K562 (cell line): ENCODE results near the gene AXIN2. TPM values are rescaled to one million over a fixed set of nuclear protein-coding genes. Genes with fewer than 3 reads are reported as not detected.

Source experiments
- ARID2 ChIP-seq: fragments of 450-650 bp; IDR thresholded peaks from 2 replicates; pipeline ENCODE4 v1.6.1; 2017; ENCODE audit warnings: antibody characterized with exemption, mild to moderate bottlenecking
- CBX8 ChIP-seq: fragments of 200-600 bp; sonication (generic); IDR thresholded peaks from 2 replicates; pipeline ENCODE4 v1.6.1; 2012; ENCODE audit warnings: borderline replicate concordance, mixed run types, low read depth, mild to moderate bottlenecking, moderate library complexity, mixed read lengths, low read length, control low read depth, inconsistent platforms; ENCODE audit not compliant: poor library complexity, severe bottlenecking; ENCODE audit errors: extremely low read depth
- CHAMP1 ChIP-seq: fragments of 450-650 bp; IDR thresholded peaks from 2 replicates; pipeline ENCODE4 v1.6.1; 2016; ENCODE audit warnings: mild to moderate bottlenecking
- E2F1 ChIP-seq: sonication (generic); formaldehyde crosslinking; IDR thresholded peaks from 2 replicates; pipeline ENCODE4 v1.8.1; 2023; ENCODE audit warnings: mild to moderate bottlenecking, missing genetic modification reagents, moderate library complexity
- FIP1L1 ChIP-seq: fragments of 200-400 bp; formaldehyde crosslinking; IDR thresholded peaks from 2 replicates; pipeline ENCODE4 v1.6.1; 2018; ENCODE audit warnings: mild to moderate bottlenecking, low read depth, low read length; ENCODE audit not compliant: poor library complexity, severe bottlenecking
- FOXA3 ChIP-seq, 2 experiments: fragments of 450-650 bp in 1 of 2; sonication (generic) in 1 of 2; formaldehyde crosslinking; IDR thresholded peaks in 1 of 2; conservative IDR thresholded peaks in 1 of 2; 2 replicates each; pipeline versions ENCODE4 v1.4.0 to v1.8.0; 2020 to 2022; ENCODE audit warnings: mild to moderate bottlenecking in 2 of 2, missing genetic modification reagents in 1 of 2
- HCFC1 ChIP-seq: IDR thresholded peaks from 2 replicates; pipeline ENCODE4 v1.6.1; 2012; ENCODE audit warnings: low read depth, low read length, improper control_type of control experiment
- KAT7 ChIP-seq: sonication (generic); formaldehyde crosslinking; IDR thresholded peaks from 2 replicates; pipeline ENCODE4 v1.8.0; 2022; ENCODE audit warnings: missing genetic modification reagents, mild to moderate bottlenecking, borderline replicate concordance
- LCOR ChIP-seq: sonication (generic); formaldehyde crosslinking; IDR thresholded peaks from 2 replicates; pipeline ENCODE4 v1.8.0; 2022; ENCODE audit warnings: mild to moderate bottlenecking, missing genetic modification reagents
- NCOA2 ChIP-seq, 2 experiments: fragments of 450-650 bp; IDR thresholded peaks; 2 replicates each; pipeline ENCODE4 v1.6.1; 2018; ENCODE audit warnings: mild to moderate bottlenecking in 2 of 2, moderate library complexity in 1 of 2; ENCODE audit not compliant: partially characterized antibody in 2 of 2
- NFXL1 ChIP-seq: fragments of 450-650 bp; formaldehyde crosslinking; IDR thresholded peaks from 2 replicates; pipeline ENCODE4 v1.4.0; 2021; ENCODE audit warnings: mild to moderate bottlenecking
- NFYB ChIP-seq: IDR thresholded peaks from 2 replicates; pipeline ENCODE4 v1.6.1; 2011; ENCODE audit warnings: mild to moderate bottlenecking, moderate library complexity; ENCODE audit not compliant: insufficient read length; ENCODE audit errors: extremely low read depth
- PCBP1 ChIP-seq: fragments of 200-400 bp; formaldehyde crosslinking; IDR thresholded peaks from 2 replicates; pipeline ENCODE4 v1.6.1; 2018; ENCODE audit warnings: mild to moderate bottlenecking, low read depth, low read length; ENCODE audit not compliant: poor library complexity, severe bottlenecking
- PTTG1 ChIP-seq: fragments of 450-650 bp; IDR thresholded peaks from 2 replicates; pipeline ENCODE4 v1.6.1; 2016; ENCODE audit warnings: low read depth, mild to moderate bottlenecking, missing genetic modification characterization, missing compliant biosample characterization
- STAT5A ChIP-seq: IDR thresholded peaks from 2 replicates; pipeline ENCODE4 v1.6.1; 2012; ENCODE audit warnings: low read length, inconsistent platforms, borderline replicate concordance
- U2AF2 ChIP-seq: fragments of 200-400 bp; formaldehyde crosslinking; optimal IDR thresholded peaks from 2 replicates; pipeline ENCODE3; 2017; ENCODE audit warnings: low read depth, mild to moderate bottlenecking, low read length
- ZBED1 ChIP-seq: IDR thresholded peaks from 2 replicates; pipeline ENCODE4 v1.6.1; 2014
- ZBTB9 ChIP-seq: fragments of 450-650 bp; formaldehyde crosslinking; IDR thresholded peaks from 2 replicates; pipeline ENCODE4 v1.4.0; 2020; ENCODE audit warnings: mild to moderate bottlenecking, moderate library complexity
- ZC3H8 ChIP-seq: fragments of 450-650 bp; IDR thresholded peaks from 2 replicates; pipeline ENCODE4 v1.6.1; 2017
- ZNF140 ChIP-seq: fragments of 250-450 bp; sonication (Bioruptor Pico); IDR thresholded peaks from 2 replicates; pipeline ENCODE4 v1.8.0; 2021; ENCODE audit warnings: moderate library complexity, mild to moderate bottlenecking, inconsistent platforms
- ZNF79 ChIP-seq: fragments of 250-450 bp; sonication (Bioruptor Pico); IDR thresholded peaks from 2 replicates; pipeline ENCODE4 v1.4.0; 2020; ENCODE audit warnings: low read depth, mild to moderate bottlenecking, moderate library complexity
- polyA plus RNA-seq, 8 experiments: library from polyadenylated mRNA; depleted of rRNA in 4 of 8; stranded (reverse) in 5 of 8; unstranded in 3 of 8; fragments of >200 nt; fragmentation: Nextera tagmentation in 2 of 8; fragmentation: Illumina TruSeq in 1 of 8; extraction: Ambion mirVana in 2 of 8; extraction: Trizol in 1 of 8; gene quantifications; 2 replicates each; pipeline versions ENCODE4 v1.2.1 to v1.2.3, GENCODE V29; 2011 to 2014; ENCODE audit warnings: inconsistent platforms in 1 of 8, missing spikeins in 1 of 8
- total RNA-seq, 7 experiments: library from RNA; depleted of rRNA in 6 of 7; stranded (reverse); fragments of >200 nt in 6 of 7; fragmentation: Illumina TruSeq in 2 of 7; extraction: Trizol in 2 of 7; gene quantifications; 2 replicates each; pipeline versions ENCODE4 v1.2.1 to v1.2.3, GENCODE V29; 2011 to 2021; ENCODE audit warnings: low replicate concordance in 1 of 7
- TF ChIP-seq, protein P1 (sequence below): IDR thresholded peaks from 2 replicates; pipeline ENCODE4 v1.6.1; 2016; ENCODE audit warnings: missing genetic modification characterization, missing compliant biosample characterization

AXIN2 gene
- total and polyA plus RNA-seq, 9 of the 15 experiments (the other 6 are each of a cell fraction or from before 2014, with no cell fraction given): 0.21 to 3.3 (median 1.2) TPM

DNA sequence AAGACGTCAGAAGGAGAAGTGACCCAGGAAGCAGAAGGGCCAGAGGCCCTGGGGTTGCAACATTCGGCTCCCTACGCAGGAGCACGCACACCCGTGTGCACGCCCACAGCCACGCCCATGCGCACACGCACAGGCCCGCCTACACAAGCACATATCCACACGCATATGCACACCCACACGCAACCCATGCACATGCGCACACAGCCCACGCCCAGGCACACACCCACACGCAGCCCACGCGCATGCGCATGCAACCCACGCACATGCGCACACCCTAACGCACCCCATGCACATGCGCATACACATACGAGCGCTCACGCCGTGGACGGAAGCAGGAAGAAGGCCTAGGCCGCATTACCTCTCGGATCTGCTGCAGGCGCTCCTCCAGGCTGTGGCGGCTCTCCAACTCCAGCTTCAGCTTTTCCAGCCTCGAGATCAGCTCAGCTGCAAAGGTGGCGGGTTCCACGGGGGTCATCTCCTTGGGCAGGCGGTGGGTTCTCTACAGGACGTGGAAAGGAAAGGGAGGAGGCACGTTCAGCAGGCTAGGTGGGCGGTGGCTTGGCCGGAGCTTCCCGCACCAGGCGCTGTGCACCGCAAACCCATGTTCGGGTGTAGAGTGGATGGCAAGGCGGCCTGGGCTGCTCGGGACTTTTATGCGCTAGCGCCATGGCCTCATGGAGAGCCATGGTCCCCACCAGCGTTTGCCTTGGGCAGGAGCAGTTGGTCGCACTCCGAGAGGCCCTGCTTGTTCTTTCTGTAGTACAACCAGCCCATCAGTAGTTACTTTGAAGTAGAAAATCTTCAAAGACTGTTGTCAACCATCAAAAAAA, 23.4 kb downstream of the AXIN2 start (continued):
- TF ChIP-seq ZBTB9 (no peak), CBX8 (no peak), LCOR (no peak), E2F1 (CRISPR knock-in tag) (no peak), HCFC1 (no peak), U2AF2 (no peak), ARID2 (peak; percentile 99), PCBP1 (no peak), NFXL1 (CRISPR knock-in tag) (no peak), ZNF79 (CRISPR knock-in tag) (no peak), ZNF140 (CRISPR knock-in tag) (no peak), NFYB (no peak), FOXA3 (CRISPR knock-in tag; conservative IDR thresholded peaks at IDR 0.05 in 1 of 2, IDR thresholded peaks at IDR 0.05 in 1 of 2) (no peak), ZBED1 (no peak), ZC3H8 (no peak), FIP1L1 (no peak), NCOA2 (IDR thresholded peaks at IDR 0.05; ENCODE audit: partially characterized antibody in 2 of 2) (no peak), STAT5A (no peak), KAT7 (CRISPR knock-in tag) (no peak), PTTG1 (no peak), CHAMP1 (no peak)
- TF ChIP-seq, protein P1, sequence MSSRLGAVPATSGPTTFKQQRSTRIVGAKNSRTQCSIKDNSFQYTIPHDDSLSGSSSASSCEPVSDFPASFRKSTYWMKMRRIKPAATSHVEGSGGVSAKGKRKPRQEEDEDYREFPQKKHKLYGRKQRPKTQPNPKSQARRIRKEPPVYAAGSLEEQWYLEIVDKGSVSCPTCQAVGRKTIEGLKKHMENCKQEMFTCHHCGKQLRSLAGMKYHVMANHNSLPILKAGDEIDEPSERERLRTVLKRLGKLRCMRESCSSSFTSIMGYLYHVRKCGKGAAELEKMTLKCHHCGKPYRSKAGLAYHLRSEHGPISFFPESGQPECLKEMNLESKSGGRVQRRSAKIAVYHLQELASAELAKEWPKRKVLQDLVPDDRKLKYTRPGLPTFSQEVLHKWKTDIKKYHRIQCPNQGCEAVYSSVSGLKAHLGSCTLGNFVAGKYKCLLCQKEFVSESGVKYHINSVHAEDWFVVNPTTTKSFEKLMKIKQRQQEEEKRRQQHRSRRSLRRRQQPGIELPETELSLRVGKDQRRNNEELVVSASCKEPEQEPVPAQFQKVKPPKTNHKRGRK (tag): no peak
